GM23248 (cell line): ENCODE measurements around the gene HOXA1. TPM values are rescaled to one million over a fixed set of nuclear protein-coding genes. Genes with fewer than 3 reads are reported as not detected.

Experiments used
- DNase-seq: peaks from one replicate; pipeline ENCODE4 v3.0.0-alpha.2; 2015
- H2AFZ ChIP-seq: fragments of 200-600 bp; sonication (generic); 2 replicates; pipeline ENCODE4 v1.6.1; 2016; ENCODE audit warnings: antibody characterized with exemption
- H3F3A ChIP-seq: fragments of 200-600 bp; sonication (generic); 2 replicates; pipeline ENCODE4 v1.6.1; 2016; ENCODE audit warnings: mild to moderate bottlenecking, antibody characterized with exemption, mixed run types; ENCODE audit not compliant: insufficient read depth
- H3K27ac ChIP-seq: fragments of 200-600 bp; sonication (generic); 2 replicates; pipeline ENCODE4 v1.5.1; 2016; ENCODE audit warnings: mild to moderate bottlenecking
- H3K27me3 ChIP-seq: fragments of 200-600 bp; sonication (generic); replicated peaks from 2 replicates; pipeline ENCODE4 v1.6.1; 2016; ENCODE audit warnings: mild to moderate bottlenecking; ENCODE audit not compliant: insufficient read depth
- H3K36me3 ChIP-seq: fragments of 200-600 bp; sonication (generic); 2 replicates; pipeline ENCODE4 v1.6.1; 2016; ENCODE audit warnings: low read depth, mild to moderate bottlenecking
- H3K4me1 ChIP-seq: fragments of 200-600 bp; sonication (generic); 2 replicates; pipeline ENCODE4 v1.6.1; 2016; ENCODE audit warnings: mild to moderate bottlenecking; ENCODE audit not compliant: insufficient read depth
- H3K4me2 ChIP-seq: fragments of 200-600 bp; sonication (generic); one replicate; pipeline ENCODE4 v1.6.1; 2016; ENCODE audit warnings: mild to moderate bottlenecking; ENCODE audit not compliant: unreplicated experiment
- H3K4me3 ChIP-seq: fragments of 200-600 bp; sonication (generic); 2 replicates; pipeline ENCODE4 v1.5.1; 2016; ENCODE audit warnings: mild to moderate bottlenecking
- H3K79me2 ChIP-seq: fragments of 200-600 bp; sonication (generic); 2 replicates; pipeline ENCODE4 v1.6.1; 2016; ENCODE audit warnings: mild to moderate bottlenecking; ENCODE audit not compliant: insufficient read depth
- H3K9ac ChIP-seq: fragments of 200-600 bp; sonication (generic); 2 replicates; pipeline ENCODE4 v1.6.1; 2016; ENCODE audit warnings: mild to moderate bottlenecking
- H3K9me2 ChIP-seq: fragments of 200-600 bp; sonication (generic); 2 replicates; pipeline ENCODE4 v1.6.1; 2016; ENCODE audit warnings: mixed run types, mild to moderate bottlenecking, moderate library complexity; ENCODE audit not compliant: insufficient read depth
- H3K9me3 ChIP-seq: fragments of 200-600 bp; sonication (generic); one replicate; pipeline ENCODE4 v1.6.1; 2017; ENCODE audit warnings: low read depth
- H4K20me1 ChIP-seq: fragments of 200-600 bp; sonication (generic); 2 replicates; pipeline ENCODE4 v1.6.0; 2016; ENCODE audit not compliant: insufficient read depth
- EZH2 ChIP-seq: fragments of 200-600 bp; sonication (generic); IDR thresholded peaks from 2 replicates; pipeline ENCODE4 v1.6.1; 2018; ENCODE audit warnings: antibody characterized with exemption, mild to moderate bottlenecking; ENCODE audit not compliant: insufficient read depth, poor library complexity, severe bottlenecking
- EZH2phosphoT487 ChIP-seq: fragments of 200-600 bp; sonication (generic); IDR thresholded peaks from 2 replicates; pipeline ENCODE4 v1.6.1; 2018; ENCODE audit warnings: antibody characterized with exemption, moderate library complexity, mild to moderate bottlenecking, low read depth; ENCODE audit not compliant: insufficient read depth
- WGBS, 2 experiments: methylation state at CpG; one replicate each; pipeline ENCODE4 v1.1.6; 2015 to 2017; ENCODE audit warnings: low lambda C conversion rate in 2 of 2, low coverage in 1 of 2; ENCODE audit errors: missing lambda C conversion rate in 2 of 2; 5-methylcytosine and 5-hydroxymethylcytosine counted together
- in situ Hi-C: fragments of 300-500 bp; cut with MboI; formaldehyde crosslinking; loops from 2 replicates; pipeline ENCODE4 v1.15.0; 2020
- polyA plus RNA-seq: library from polyadenylated mRNA; unstranded; fragments of >200 nt; fragmentation: Nextera tagmentation; extraction: Ambion mirVana; gene quantifications from 2 replicates; pipeline ENCODE4 v1.2.1, GENCODE V29; 2016
- total RNA-seq: library from RNA; depleted of rRNA; stranded (reverse); fragments of >200 nt; shearing (Covaris generic); gene quantifications from 2 replicates; pipeline ENCODE4 v1.2.3, GENCODE V29; 2014

HOXA1 gene
- total and polyA plus RNA-seq, 2 experiments from 2014 or later = 0.97 to 1.8 TPM

DNA sequence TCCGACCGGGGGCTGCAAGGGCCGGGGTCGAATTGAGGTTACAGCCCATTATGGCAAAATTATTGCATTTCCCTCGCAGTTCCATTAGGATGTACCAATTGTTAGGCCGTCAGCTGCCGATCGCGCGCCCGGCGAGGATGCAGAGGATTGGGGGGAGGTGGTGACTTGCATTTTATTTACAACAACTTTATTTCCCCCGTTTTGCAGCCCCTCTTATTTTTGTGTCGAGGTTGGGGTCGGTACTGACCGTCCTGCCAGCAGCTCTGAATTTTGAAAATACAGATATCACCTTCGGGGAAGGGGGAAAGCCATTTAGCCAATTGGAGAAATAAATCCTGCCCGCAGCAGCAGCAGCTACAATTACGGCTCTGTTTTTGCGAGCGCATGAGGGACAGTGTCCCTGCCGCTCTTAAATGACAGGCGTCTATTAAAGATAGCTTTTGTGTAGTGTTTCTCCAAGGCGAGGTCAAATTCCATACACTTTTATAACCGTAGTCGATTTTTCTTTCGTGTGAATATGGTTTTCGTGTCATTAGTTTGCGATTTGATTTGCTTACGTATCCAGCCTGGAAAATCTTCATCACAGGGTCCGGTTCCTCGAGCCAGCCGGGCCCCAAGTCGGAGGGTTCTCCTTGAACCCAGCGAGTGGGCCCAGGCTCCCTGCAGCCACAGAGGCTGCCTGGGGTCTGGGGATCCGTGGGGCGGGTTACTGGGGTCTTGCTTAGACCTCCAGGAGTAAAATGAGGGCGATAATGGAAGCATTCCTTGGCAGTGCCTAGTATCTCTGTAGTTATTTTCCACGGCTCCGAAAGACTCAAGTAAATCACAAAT, 48.4 kb upstream of the HOXA1 start:
- no peaks in the 10 kb centered on the region for H3K9me2 ChIP-seq
- DNase-seq = no peak
- H3K9me3 ChIP-seq = no peaks in the 10 kb centered on the region
- no peak overlapping the region for H2AFZ ChIP-seq
- H3K9ac ChIP-seq = no peak overlapping the region
- 94 to 95% methylated on average over 40 of the region's 40 CpGs for WGBS, 2 experiments
- H3K36me3 ChIP-seq = peaks cover 21% of the 10 kb centered on the region; the same call in 1 of the 2 replicates
- H3K4me1 ChIP-seq = peaks cover 15% of the 10 kb centered on the region
- TF ChIP-seq EZH2phosphoT487 (no peak), EZH2 (no peak)
- no peaks in the 10 kb centered on the region for H3K27me3 ChIP-seq
- 0 out of 2 replicates have a peak, but pooled peaks cover 3% of the 10 kb centered on the region for H3F3A ChIP-seq
- H3K27ac ChIP-seq = no peak overlapping the region
- H3K79me2 ChIP-seq = peaks cover 67% of the 10 kb centered on the region
- no peak overlapping the region for H3K4me2 ChIP-seq
- no peaks in the 10 kb centered on the region for H4K20me1 ChIP-seq
- no peak overlapping the region for H3K4me3 ChIP-seq
- in situ Hi-C loops = no loop called here

DNA sequence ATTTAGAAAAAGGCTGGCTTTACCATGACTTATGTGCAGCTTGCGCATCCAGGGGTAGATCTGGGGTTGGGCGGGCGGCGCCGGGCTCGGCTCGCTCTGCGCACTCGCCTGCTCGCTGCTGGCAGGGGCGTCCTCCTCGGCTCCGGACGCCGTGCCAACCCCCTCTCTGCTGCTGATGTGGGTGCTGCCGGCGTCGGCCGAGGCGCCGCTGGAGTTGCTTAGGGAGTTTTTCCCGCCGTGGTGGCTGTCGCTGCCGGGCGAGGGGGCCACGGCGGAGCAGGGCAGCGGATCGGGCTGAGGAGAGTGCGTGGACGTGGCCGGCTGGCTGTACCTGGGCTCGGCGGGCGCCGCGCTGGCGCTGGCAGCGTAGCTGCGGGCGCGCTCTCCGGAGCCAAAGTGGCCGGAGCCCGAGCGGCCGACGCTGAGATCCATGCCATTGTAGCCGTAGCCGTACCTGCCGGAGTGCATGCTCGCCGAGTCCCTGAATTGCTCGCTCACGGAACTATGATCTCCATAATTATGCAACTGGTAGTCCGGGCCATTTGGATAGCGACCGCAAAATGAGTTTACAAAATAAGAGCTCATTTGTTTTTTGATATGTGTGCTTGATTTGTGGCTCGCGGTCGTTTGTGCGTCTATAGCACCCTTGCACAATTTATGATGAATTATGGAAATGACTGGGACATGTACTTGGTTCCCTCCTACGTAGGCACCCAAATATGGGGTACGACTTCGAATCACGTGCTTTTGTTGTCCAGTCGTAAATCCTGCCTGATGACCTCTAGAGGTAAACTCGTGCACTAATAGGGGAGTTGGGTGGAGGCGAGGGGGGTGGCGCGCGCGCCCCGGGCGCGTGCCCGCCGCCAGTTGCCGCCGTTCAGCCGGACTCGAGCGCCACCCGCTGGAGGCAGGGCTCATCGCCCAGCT, 47.5 kb upstream of the HOXA1 start, which contains the start of gene HOXA5:
TSS of gene HOXA5 (minus strand) at position 659 of the 927 bp plus-strand sequence. CDS start at position 585, 74 bp downstream.
- no peaks in the 10 kb centered on the region for H3K27me3 ChIP-seq
- H3K9me3 ChIP-seq = no peaks in the 10 kb centered on the region
- no peak for DNase-seq
- H3K4me3 ChIP-seq = no peak within 1 kb of the TSS
- no peaks in the 10 kb centered on the region for H3K9me2 ChIP-seq
- H3K9ac ChIP-seq = no peak within 1 kb of the TSS
- 90 to 93% methylated on average over 66 to 86 of the region's 86 CpGs for WGBS, 2 experiments
- H3F3A ChIP-seq = no peaks in the 10 kb centered on the region
- in situ Hi-C loops = no loop called here
- no peak within 1 kb of the TSS for H3K4me2 ChIP-seq
- no peak within 1 kb of the TSS for H2AFZ ChIP-seq
- H3K79me2 ChIP-seq = peaks cover 66% of the 10 kb centered on the region
- peaks cover 21% of the 10 kb centered on the region; the same call in 1 of the 2 replicates for H3K36me3 ChIP-seq
- H3K27ac ChIP-seq = no peak within 1 kb of the TSS
- H3K4me1 ChIP-seq = peaks cover 7% of the 10 kb centered on the region; the same call in 1 of the 2 replicates
- TF ChIP-seq EZH2phosphoT487 (no peak), EZH2 (no peak)
- H4K20me1 ChIP-seq = no peaks in the 10 kb centered on the region

DNA sequence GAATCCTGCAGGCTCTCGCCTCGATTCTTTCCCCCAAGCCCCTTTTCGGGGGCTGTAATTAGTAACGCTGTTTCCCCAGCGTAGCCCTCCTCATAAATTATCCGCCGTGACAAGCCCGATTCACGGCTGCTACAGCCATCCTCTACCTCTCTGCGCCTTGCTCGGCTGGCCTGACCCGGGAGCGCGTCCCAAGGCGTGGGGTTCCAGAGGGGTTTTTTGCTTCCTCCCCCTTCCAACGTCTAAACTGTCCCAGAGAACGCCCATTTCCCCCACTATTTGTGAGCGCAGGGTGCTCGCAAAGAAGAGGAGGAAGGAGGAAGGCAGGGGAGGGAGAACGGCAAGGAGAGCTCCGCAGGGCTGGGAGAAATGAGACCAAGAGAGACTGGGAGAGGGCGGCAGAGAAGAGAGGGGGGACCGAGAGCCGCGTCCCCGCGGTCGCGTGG, 46.8 kb upstream of the HOXA1 start:
- DNase-seq = no peak
- H3K36me3 ChIP-seq = peaks cover 23% of the 10 kb centered on the region
- H3K27ac ChIP-seq = no peak overlapping the region
- H4K20me1 ChIP-seq = no peaks in the 10 kb centered on the region
- no peak overlapping the region for H3K4me3 ChIP-seq
- no peaks in the 10 kb centered on the region for H3K9me2 ChIP-seq
- in situ Hi-C loops = no loop called here
- no peak overlapping the region for H3K9ac ChIP-seq
- TF ChIP-seq EZH2phosphoT487 (no peak), EZH2 (no peak)
- H3F3A ChIP-seq = no peaks in the 10 kb centered on the region
- no peak overlapping the region for H3K4me2 ChIP-seq
- no peaks in the 10 kb centered on the region for H3K9me3 ChIP-seq
- H3K79me2 ChIP-seq = peaks cover 66% of the 10 kb centered on the region
- WGBS, 2 experiments = 91 to 92% methylated on average over 29 of the region's 29 CpGs
- no peaks in the 10 kb centered on the region for H3K27me3 ChIP-seq
- peaks cover 4% of the 10 kb centered on the region; the same call in 1 of the 2 replicates for H3K4me1 ChIP-seq
- H2AFZ ChIP-seq = no peak overlapping the region

DNA sequence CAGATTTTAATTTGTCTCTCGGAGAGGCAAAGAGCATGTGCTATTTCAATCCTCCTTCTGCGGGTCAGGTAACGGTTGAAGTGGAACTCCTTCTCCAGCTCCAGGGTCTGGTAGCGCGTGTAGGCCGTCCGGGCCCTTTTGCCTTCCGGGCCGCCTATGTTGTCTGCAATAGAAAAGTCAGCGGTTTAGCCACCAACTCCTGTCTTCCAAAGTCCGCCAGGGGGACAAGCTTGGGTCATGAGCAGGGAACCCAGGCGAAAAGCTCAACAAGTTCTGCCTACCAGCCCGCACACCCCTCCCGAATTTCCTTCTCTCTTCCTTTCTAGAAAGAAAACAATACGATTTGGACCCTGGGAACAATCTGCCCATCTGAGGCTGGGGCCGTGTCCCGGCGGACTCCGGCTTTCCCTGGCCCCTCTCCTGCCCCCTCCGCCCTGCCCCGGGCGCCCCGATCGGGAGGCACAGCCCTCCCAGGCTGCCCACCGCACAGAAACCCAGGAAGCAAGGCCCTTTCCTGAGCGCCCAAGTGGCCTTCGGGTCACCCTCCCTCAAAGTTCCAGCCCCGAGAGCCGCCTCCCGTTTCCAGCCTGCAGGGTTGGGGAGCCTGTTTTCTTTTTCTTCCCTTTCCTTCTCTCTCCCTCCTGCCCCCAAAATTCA, 46.3 kb upstream of the HOXA1 start:
- Histone ChIP-seq H3K79me2 (peaks cover 66% of the 10 kb centered on the region), H3K27me3 (no peaks in the 10 kb centered on the region), H3K4me3 (no peak overlapping the region), H3K9me3 (no peaks in the 10 kb centered on the region), H3K9me2 (no peaks in the 10 kb centered on the region), H3K36me3 (peaks cover 28% of the 10 kb centered on the region), H3K4me2 (no peak overlapping the region), H3F3A (no peaks in the 10 kb centered on the region), H3K4me1 (no peaks in the 10 kb centered on the region), H2AFZ (no peak overlapping the region), H4K20me1 (no peaks in the 10 kb centered on the region), H3K27ac (no peak overlapping the region), H3K9ac (no peak overlapping the region)
- in situ Hi-C loops = no loop called here
- TF ChIP-seq EZH2phosphoT487 (no peak), EZH2 (no peak)
- no peak for DNase-seq
- WGBS, 2 experiments = 92 to 98% methylated on average over 17 to 30 of the region's 30 CpGs
